HPDE6-E6E7 (cell line): ENCODE results near the gene PIK3CB.
"Not testable (repeated sequence)": the region's sequence is repeated elsewhere in the genome, so short reads cannot be mapped to it uniquely, and the experiment has no call there.

Experiments used
- DNase-seq: peaks from one replicate; pipeline ENCODE4 v3.0.0; 2011; ENCODE audit warnings: missing footprints; ENCODE audit errors: extremely low spot score

The PIK3CB gene

DNA sequence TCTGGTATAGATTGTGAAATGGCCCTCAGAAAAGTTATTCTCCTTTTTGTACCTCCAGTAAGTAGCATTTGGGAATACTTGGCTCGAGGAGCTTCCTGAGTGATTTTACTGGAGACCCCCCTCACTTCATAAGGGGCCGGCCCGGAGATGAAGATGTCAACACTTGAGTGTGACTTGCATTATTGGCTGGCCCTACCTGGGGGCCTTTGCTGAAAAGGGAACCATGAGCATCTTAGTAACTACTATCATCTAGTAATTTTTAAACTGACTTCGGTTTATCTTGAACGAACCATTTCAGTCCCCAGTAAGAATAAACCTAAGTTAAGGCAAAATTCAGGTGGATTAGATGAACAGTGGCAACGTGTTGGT lies 224.8 kb downstream of the PIK3CB start:
- DNase-seq, result no peak

DNA sequence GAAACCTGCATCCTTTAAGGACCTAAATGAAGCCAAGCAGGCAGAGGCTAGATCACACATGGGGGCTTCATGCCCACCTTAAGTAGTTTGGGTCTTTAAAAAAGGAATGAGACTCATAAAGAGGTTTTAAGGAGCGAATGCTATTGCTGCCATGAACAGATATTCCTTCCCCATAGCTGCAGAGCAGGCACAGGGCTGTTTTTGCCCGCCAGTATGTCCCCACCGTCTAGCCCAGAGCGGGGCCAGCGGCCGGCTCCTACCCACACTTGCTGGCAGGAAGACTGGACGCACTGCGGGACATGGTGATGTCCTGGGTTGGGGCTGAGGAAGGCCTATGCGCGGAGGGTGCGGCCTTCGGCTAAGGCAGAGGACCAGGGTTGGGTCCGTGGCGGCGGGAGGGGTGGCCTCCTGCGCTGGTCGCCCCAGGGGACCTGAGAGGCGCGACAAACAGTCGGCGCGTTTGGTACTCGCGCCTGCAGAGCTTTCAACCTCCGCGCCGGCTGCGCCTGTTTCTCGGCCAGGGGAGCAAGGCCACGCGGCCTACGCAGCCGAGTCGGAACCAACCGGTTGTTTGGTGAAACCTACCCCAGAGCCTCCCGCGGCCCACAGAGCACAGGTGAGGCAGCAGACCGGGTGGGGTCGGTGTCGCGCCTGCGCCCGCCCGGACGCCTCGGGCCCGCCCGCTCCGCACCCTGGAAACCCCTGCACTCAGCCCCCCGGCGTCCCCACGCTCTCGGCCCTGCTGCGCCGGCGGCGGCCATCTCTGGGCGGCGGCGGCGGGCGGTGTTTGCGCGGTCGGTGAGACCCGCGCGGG lies 226.2 kb downstream of the PIK3CB start, which contains the start of gene FAIM:
Gene FAIM (plus strand): TSS at position 450 of the 814 bp plus-strand sequence. CDS start 10,956 bp downstream, outside the sequence.
- DNase-seq, result peak; percentile 32

DNA sequence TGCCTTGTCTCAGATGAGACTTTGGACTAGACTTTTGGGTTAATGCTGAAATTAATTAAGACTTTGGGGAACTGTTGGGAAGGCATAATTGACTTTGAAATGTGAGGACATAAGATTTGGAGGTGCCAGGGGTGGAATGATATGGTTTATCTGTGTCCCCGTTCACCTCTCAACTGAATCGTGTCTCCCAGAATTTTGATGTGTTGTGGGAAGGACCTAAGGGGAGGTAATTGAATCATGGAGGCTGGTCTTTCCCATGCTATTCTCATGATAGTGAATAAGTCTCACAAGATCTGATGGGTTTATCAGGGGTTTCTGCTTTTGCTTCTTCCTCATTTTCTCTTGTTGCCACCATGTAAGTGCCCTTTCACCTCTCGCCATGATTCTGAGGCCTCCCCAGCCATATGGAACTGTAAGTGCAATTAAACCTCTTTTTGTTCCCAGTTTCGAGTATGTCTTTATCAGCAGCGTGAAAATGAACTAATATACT lies 230.6 kb downstream of the PIK3CB start:
- not testable (repeated sequence) for DNase-seq
